Karpas-422 (cell line): ENCODE data around the gene SAMD3. TPM values are rescaled to one million over a fixed set of nuclear protein-coding genes. Genes with fewer than 3 reads are reported as not detected.
"Not testable (repeated sequence)": the region's sequence is repeated elsewhere in the genome, so short reads cannot be mapped to it uniquely, and the experiment has no call there.

Experiments
- DNase-seq: peaks from one replicate; pipeline ENCODE4 v3.0.0-alpha.2; 2015
- H2AFZ ChIP-seq: fragments of 200-600 bp; sonication (generic); 2 replicates; pipeline ENCODE4 v1.6.1; 2014; ENCODE audit warnings: antibody characterized with exemption, low read length, mixed read lengths
- H3K27ac ChIP-seq: fragments of 200-600 bp; sonication (generic); 2 replicates; pipeline ENCODE4 v1.5.1; 2014; ENCODE audit warnings: mild to moderate bottlenecking, low read length, moderate library complexity
- H3K27me3 ChIP-seq: fragments of 200-600 bp; sonication (generic); 2 replicates; pipeline ENCODE4 v1.6.1; 2014; ENCODE audit warnings: low read length, mixed read lengths
- H3K36me3 ChIP-seq: fragments of 200-600 bp; sonication (generic); 2 replicates; pipeline ENCODE4 v1.6.1; 2014; ENCODE audit warnings: low read length, mixed read lengths; ENCODE audit not compliant: insufficient read depth
- H3K4me1 ChIP-seq: fragments of 200-600 bp; sonication (generic); 2 replicates; pipeline ENCODE4 v1.6.1; 2014; ENCODE audit warnings: mild to moderate bottlenecking, low read length, mixed read lengths
- H3K4me2 ChIP-seq: fragments of 200-600 bp; sonication (generic); 2 replicates; pipeline ENCODE4 v1.6.1; 2014; ENCODE audit warnings: low read length, low read depth, mild to moderate bottlenecking; ENCODE audit not compliant: poor library complexity, severe bottlenecking
- H3K4me3 ChIP-seq: fragments of 200-600 bp; sonication (generic); 2 replicates; pipeline ENCODE4 v1.5.1; 2014; ENCODE audit warnings: mild to moderate bottlenecking, antibody characterized with exemption, low read length, mixed read lengths
- H3K79me2 ChIP-seq: fragments of 200-600 bp; sonication (generic); 2 replicates; pipeline ENCODE4 v1.6.1; 2014; ENCODE audit warnings: mild to moderate bottlenecking, low read length, mixed read lengths
- H3K9ac ChIP-seq: fragments of 200-600 bp; sonication (generic); 2 replicates; pipeline ENCODE4 v1.6.0; 2014; ENCODE audit warnings: low read length
- H3K9me2 ChIP-seq: fragments of 200-600 bp; sonication (generic), shearing (Covaris generic); replicated peaks from 2 replicates; pipeline ENCODE4 v1.6.0; 2014; ENCODE audit warnings: mild to moderate bottlenecking, low read length, moderate library complexity; ENCODE audit not compliant: insufficient read depth
- H3K9me3 ChIP-seq: fragments of 300-700, 200-600 bp; sonication (generic); 2 replicates; pipeline ENCODE4 v1.6.1; 2014; ENCODE audit warnings: low read length, mixed read lengths
- H4K20me1 ChIP-seq: fragments of 200-600 bp; sonication (generic); 2 replicates; pipeline ENCODE4 v1.6.1; 2014; ENCODE audit warnings: mild to moderate bottlenecking, antibody characterized with exemption, low read length, low read depth; ENCODE audit not compliant: insufficient read depth
- total RNA-seq: library from RNA; depleted of rRNA; stranded (reverse); fragments of >200 nt; shearing (Covaris generic); gene quantifications from 2 replicates; pipeline ENCODE4 v1.2.3, GENCODE V29; 2014; ENCODE audit warnings: low replicate concordance

The SAMD3 gene
- total RNA-seq, 1 experiment from 2014 or later: not detected

DNA sequence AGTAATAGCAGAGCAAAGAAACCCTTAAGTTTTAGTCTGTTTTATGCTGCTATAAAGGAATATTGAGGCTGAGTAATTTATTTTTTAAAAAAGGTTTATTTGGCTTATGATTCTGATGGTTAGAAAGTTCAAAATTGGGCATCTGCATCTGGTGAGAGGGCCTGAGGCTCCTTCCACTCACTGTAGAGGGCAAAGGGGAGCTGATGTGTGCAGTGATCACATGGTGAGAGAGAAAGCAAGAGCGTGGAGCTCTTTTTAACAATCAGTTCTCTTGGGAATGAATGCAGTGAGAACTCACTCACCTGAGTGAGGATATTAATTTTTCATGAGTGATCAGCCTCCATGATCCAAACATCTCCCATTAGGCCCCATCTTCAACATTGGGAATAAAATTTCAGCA is 36.4 kb upstream of the SAMD3 start:
- H3K27ac ChIP-seq: no peak overlapping the region
- H3K36me3 ChIP-seq: no peaks in the 10 kb centered on the region
- H2AFZ ChIP-seq: no peak overlapping the region
- H4K20me1 ChIP-seq: no peaks in the 10 kb centered on the region
- H3K27me3 ChIP-seq: no peaks in the 10 kb centered on the region
- no peaks in the 10 kb centered on the region for H3K9me3 ChIP-seq
- no peak overlapping the region for H3K4me3 ChIP-seq
- no peaks in the 10 kb centered on the region for H3K9me2 ChIP-seq
- no peak overlapping the region for H3K4me2 ChIP-seq
- H3K9ac ChIP-seq: no peak overlapping the region
- no peaks in the 10 kb centered on the region for H3K79me2 ChIP-seq
- DNase-seq: no peak
- H3K4me1 ChIP-seq: no peaks in the 10 kb centered on the region

DNA sequence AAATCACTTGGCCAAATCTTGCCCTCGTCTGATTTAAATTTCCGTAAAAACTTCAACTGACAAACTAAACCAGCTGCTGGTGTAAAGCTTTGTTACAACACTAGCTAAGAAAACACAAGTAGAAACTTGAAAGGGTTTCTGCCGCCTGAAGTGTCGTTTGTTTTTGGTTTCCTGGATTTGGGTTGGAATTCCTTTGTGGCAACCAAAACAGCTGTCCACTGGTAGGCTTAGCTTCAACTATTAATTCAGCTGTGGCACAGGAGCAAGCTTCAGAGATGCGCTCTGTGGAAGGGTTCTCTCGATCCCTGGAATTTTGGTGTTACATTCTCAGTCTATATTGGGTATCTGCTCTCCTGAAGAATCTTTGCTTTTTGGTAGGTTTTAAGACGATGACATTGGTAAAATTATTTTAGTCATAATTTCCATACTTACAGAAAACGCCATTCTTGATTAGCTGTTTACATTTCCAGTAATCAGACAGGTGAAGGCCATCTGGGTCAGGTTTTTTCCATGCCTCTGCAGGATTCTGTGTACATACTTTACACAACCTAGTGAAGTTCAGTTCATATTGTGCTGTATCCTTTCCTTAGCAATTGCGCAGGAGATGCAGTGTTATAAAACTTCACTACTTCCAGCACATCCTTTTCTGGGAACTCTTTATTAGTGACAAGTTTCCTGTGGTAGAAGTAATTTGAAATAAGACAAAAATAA is 29.9 kb upstream of the SAMD3 start:
- Histone ChIP-seq H3K4me1 (no peaks in the 10 kb centered on the region), H2AFZ (no peak overlapping the region), H3K36me3 (no peaks in the 10 kb centered on the region), H3K79me2 (no peaks in the 10 kb centered on the region), H3K9me2 (no peaks in the 10 kb centered on the region), H3K9me3 (no peaks in the 10 kb centered on the region), H3K4me3 (no peak overlapping the region), H4K20me1 (no peaks in the 10 kb centered on the region), H3K9ac (no peak overlapping the region), H3K4me2 (no peak overlapping the region), H3K27me3 (no peaks in the 10 kb centered on the region), H3K27ac (no peak overlapping the region)
- DNase-seq: no peak

DNA sequence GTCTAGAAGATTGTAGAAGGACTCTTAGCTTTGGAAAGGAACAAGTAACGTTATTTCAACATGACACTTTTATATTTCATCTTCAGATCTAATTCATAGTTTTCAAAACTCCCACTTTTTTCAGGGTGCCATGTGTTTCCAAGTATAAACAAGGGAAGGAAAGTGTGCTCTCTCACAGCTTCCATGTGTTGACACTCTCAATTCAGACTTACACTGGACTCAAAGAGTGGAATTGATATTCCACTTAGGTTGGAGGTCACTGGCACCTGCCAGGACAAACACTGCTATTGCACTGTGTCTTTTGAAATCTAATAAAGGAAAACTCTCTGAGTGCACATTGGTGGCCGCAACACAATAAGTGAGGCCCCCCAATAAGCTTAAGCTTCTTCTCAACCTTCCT is 22.5 kb upstream of the SAMD3 start:
- Histone ChIP-seq H3K4me2 (no peak overlapping the region), H3K36me3 (no peaks in the 10 kb centered on the region), H3K27me3 (no peaks in the 10 kb centered on the region), H3K9me3 (no peaks in the 10 kb centered on the region), H2AFZ (no peak overlapping the region), H3K4me3 (no peak overlapping the region), H3K79me2 (no peaks in the 10 kb centered on the region), H3K9ac (no peak overlapping the region), H3K9me2 (no peaks in the 10 kb centered on the region), H3K4me1 (no peaks in the 10 kb centered on the region), H3K27ac (no peak overlapping the region), H4K20me1 (no peaks in the 10 kb centered on the region)
- DNase-seq: no peak

DNA sequence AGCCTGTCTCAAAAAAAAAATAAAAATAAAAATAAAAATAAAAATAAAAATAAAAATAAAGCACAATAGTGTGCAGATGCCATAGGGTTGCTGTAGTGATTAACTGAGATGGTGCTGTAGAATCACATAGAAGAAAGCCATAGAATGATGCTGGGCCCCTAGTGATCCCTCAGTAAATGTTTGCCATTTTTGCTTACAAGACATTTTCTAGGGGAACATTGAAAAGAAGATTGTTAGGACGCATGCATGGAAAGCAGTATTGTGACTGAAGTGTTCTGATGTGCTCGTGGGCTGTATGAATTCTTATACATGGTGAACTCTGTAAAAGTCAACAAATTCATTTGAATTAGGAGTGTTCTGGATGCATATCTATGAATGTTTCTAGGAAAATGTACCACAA is 22.0 kb upstream of the SAMD3 start:
- Histone ChIP-seq H3K27ac (no peak overlapping the region), H2AFZ (no peak overlapping the region)

DNA sequence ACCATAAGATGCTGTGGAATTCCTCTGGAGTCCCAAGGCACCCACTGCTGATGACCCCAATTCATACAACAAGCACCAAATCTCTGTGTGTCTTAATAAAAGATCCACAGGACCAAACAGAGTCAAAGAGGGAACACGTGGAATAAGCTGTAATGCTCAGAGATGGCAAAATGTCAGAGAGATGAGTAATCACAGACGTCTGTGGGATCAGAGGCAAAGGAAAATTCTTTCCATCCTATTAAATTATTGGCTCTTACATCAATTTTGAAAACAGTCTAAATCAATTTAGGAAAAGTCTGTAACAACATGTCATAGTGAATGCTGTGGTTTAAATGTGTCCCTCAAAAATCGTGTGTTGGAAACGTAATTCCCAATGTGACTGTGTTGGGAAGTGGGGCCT is 17.5 kb upstream of the SAMD3 start:
- Histone ChIP-seq H3K9me2 (no peaks in the 10 kb centered on the region), H3K9me3 (no peaks in the 10 kb centered on the region), H3K4me3 (no peak overlapping the region), H3K36me3 (no peaks in the 10 kb centered on the region), H3K79me2 (no peaks in the 10 kb centered on the region), H3K9ac (no peak overlapping the region), H3K4me1 (no peaks in the 10 kb centered on the region), H2AFZ (no peak overlapping the region), H3K27ac (no peak overlapping the region), H4K20me1 (no peaks in the 10 kb centered on the region), H3K4me2 (no peak overlapping the region), H3K27me3 (no peaks in the 10 kb centered on the region)
- no peak for DNase-seq

More for the DNA sequence above, 22.0 kb upstream of the SAMD3 start:
- Histone ChIP-seq H3K79me2 (no peaks in the 10 kb centered on the region), H3K36me3 (no peaks in the 10 kb centered on the region), H3K4me3 (no peak overlapping the region), H3K27me3 (no peaks in the 10 kb centered on the region), H3K9ac (no peak overlapping the region), H3K9me3 (no peaks in the 10 kb centered on the region), H3K4me1 (no peaks in the 10 kb centered on the region), H3K4me2 (no peak overlapping the region), H4K20me1 (no peaks in the 10 kb centered on the region), H3K9me2 (no peaks in the 10 kb centered on the region)
- DNase-seq: no peak

DNA sequence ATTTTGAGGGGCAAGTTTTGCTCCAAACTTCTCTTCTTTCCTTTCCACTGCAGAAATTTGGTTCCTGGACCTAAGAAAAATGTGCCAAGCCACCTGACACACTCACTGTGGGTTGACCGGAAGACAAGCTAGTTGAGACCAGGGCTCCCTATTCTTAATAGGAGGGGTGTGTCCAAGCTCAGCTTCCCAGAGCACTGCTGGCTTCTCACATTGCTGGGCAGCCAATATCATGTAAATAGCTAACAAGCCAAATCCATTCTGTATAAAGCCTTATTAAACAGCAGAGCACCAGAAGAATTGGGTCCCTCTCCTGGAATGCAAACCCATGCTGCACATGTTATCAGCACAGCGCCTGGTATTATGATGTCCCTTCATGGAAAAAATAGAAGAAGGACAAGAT is 17.0 kb upstream of the SAMD3 start:
- Histone ChIP-seq H3K4me3 (no peak overlapping the region), H2AFZ (no peak overlapping the region), H3K9ac (no peak overlapping the region), H3K27ac (no peak overlapping the region), H3K4me2 (no peak overlapping the region), H3K9me3 (no peaks in the 10 kb centered on the region), H3K27me3 (no peaks in the 10 kb centered on the region), H3K4me1 (no peaks in the 10 kb centered on the region), H3K36me3 (no peaks in the 10 kb centered on the region), H3K79me2 (no peaks in the 10 kb centered on the region), H4K20me1 (no peaks in the 10 kb centered on the region), H3K9me2 (no peaks in the 10 kb centered on the region)
- DNase-seq: no peak

DNA sequence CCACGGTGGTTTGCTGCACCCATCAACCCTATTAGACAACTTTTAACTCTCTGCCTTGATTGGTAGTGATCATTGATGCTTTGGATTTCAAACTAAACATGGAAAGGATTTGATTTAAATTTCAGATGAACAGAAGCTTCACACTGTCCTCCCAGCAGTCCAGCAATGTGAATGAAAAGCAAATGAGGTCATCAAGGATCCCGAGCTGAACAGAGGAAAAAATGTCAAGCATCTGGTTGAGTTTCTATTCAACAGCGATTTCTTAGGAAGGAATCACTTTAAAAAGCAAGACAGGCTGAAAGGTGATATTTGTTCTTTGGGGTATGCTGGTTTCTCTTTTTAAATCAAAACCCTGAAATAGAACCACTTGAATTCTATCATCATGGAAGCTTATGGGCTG is 10.6 kb upstream of the SAMD3 start:
- Histone ChIP-seq H3K4me1 (no peaks in the 10 kb centered on the region), H3K79me2 (no peaks in the 10 kb centered on the region), H3K9ac (no peak overlapping the region), H3K9me2 (no peaks in the 10 kb centered on the region), H3K4me3 (no peak overlapping the region), H2AFZ (no peak overlapping the region), H3K27me3 (no peaks in the 10 kb centered on the region), H4K20me1 (no peaks in the 10 kb centered on the region), H3K27ac (no peak overlapping the region), H3K4me2 (no peak overlapping the region), H3K36me3 (no peaks in the 10 kb centered on the region), H3K9me3 (no peaks in the 10 kb centered on the region)
- DNase-seq: no peak

DNA sequence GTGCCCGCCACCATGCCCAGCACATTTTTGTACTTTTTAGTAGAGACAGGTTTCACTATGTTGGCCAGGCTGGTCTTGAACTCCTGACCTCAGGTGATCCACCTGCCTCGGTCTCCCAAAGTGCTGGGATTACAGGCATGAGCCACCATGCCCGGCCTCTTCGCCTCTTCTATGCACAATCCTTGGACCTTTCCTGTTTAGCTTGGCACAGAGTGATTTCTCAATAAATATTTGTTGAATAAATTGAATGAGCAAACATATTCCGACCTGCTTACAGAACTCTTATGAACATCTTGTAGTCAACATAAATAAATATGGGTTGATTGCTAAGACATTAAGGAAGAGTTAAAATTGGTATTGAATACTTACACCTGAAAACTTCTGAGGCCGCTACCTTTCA is 7.8 kb upstream of the SAMD3 start:
- H3K4me2 ChIP-seq, H3K27ac ChIP-seq, DNase-seq, H3K4me3 ChIP-seq, H3K9ac ChIP-seq, H2AFZ ChIP-seq, H3K4me1 ChIP-seq, H4K20me1 ChIP-seq, H3K9me2 ChIP-seq, H3K36me3 ChIP-seq, H3K79me2 ChIP-seq, H3K9me3 ChIP-seq, H3K27me3 ChIP-seq: not testable (repeated sequence)

DNA sequence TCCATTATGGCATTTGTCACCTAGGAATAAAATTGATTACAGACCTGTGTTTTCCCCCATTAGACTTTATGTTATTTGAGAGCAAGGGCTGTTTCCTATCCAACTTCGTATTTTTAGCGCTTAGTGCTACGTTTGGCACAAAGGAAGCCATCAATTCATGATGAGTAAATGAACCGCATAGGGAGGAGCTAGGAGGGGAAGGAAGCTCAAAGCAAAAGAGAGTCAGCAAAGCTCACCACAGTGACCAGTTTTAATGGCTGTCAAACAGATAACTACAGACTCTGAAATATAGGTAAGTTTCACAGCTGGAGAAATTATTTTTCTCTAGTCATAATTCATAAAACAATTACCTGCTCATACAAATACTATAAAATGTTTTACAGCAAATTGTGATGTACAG is 6.9 kb upstream of the SAMD3 start:
- Histone ChIP-seq H2AFZ (no peak overlapping the region), H3K27me3 (no peaks in the 10 kb centered on the region), H3K36me3 (no peaks in the 10 kb centered on the region), H3K9me3 (no peaks in the 10 kb centered on the region), H3K4me3 (no peak overlapping the region), H3K9me2 (no peaks in the 10 kb centered on the region), H3K4me1 (no peaks in the 10 kb centered on the region), H4K20me1 (no peaks in the 10 kb centered on the region), H3K27ac (no peak overlapping the region), H3K79me2 (no peaks in the 10 kb centered on the region), H3K9ac (no peak overlapping the region), H3K4me2 (no peak overlapping the region)
- DNase-seq: no peak
